HUES6 (cell line): ENCODE data around the gene CARD11.

ENCODE experiments used
- H3K27ac ChIP-seq: 2 replicates; pipeline ENCODE4 v1.7.0; 2013; ENCODE audit warnings: low read depth, mild to moderate bottlenecking, low read length, inconsistent platforms
- H3K27me3 ChIP-seq: 2 replicates; pipeline ENCODE4 v1.6.1; 2013; ENCODE audit warnings: low read length; ENCODE audit not compliant: control insufficient read depth, insufficient read depth
- H3K36me3 ChIP-seq: 2 replicates; pipeline ENCODE4 v1.6.1; 2013; ENCODE audit warnings: low read length; ENCODE audit not compliant: control insufficient read depth, insufficient read depth
- H3K4me1 ChIP-seq: 2 replicates; pipeline ENCODE4 v1.6.1; 2013; ENCODE audit warnings: low read length; ENCODE audit not compliant: control insufficient read depth, insufficient read depth
- H3K4me3 ChIP-seq: 2 replicates; pipeline ENCODE4 v1.5.1; 2013; ENCODE audit warnings: low read depth, low read length
- H3K9ac ChIP-seq: one replicate; pipeline ENCODE4 v1.6.1; 2013; ENCODE audit warnings: mild to moderate bottlenecking, low read length
- H3K9me3 ChIP-seq: 2 replicates; pipeline ENCODE4 v1.6.1; 2013; ENCODE audit warnings: low read depth, low read length; ENCODE audit not compliant: control insufficient read depth, insufficient read depth

CARD11 gene

GRCh38 chr7:2918406-2918805, 125.3 kb downstream of the CARD11 start:
- H3K36me3 ChIP-seq: peaks cover 27% of the 10 kb centered on the region
- H3K27ac ChIP-seq: no peak overlapping the region
- H3K27me3 ChIP-seq: no peaks in the 10 kb centered on the region
- no peaks in the 10 kb centered on the region for H3K9me3 ChIP-seq
- no peak overlapping the region for H3K4me3 ChIP-seq
- H3K4me1 ChIP-seq: no peaks in the 10 kb centered on the region
- no peak overlapping the region for H3K9ac ChIP-seq

- no peak overlapping the region for H3K4me3 ChIP-seq
- H3K4me1 ChIP-seq: no peaks in the 10 kb centered on the region
- H3K36me3 ChIP-seq: peaks cover 16% of the 10 kb centered on the region
- no peaks in the 10 kb centered on the region for H3K27me3 ChIP-seq
- no peaks in the 10 kb centered on the region for H3K9me3 ChIP-seq
- H3K9ac ChIP-seq: no peak overlapping the region
- no peak overlapping the region for H3K27ac ChIP-seq
These were observed 128.6 kb downstream of the CARD11 start for GRCh38 chr7:2915023-2915422.

GRCh38 chr7:2913760-2914387, 129.8 kb downstream of the CARD11 start:
- Histone ChIP-seq H3K4me1 (no peaks in the 10 kb centered on the region), H3K9ac (no peak overlapping the region), H3K27me3 (no peaks in the 10 kb centered on the region), H3K4me3 (no peak overlapping the region), H3K9me3 (no peaks in the 10 kb centered on the region), H3K27ac (no peak overlapping the region), H3K36me3 (peaks cover 8% of the 10 kb centered on the region)

GRCh38 chr7:2912684-2913439, 130.8 kb downstream of the CARD11 start:
- Histone ChIP-seq H3K27ac (no peak overlapping the region), H3K9me3 (no peaks in the 10 kb centered on the region), H3K36me3 (peaks cover 4% of the 10 kb centered on the region), H3K27me3 (no peaks in the 10 kb centered on the region), H3K9ac (no peak overlapping the region), H3K4me3 (no peak overlapping the region), H3K4me1 (no peaks in the 10 kb centered on the region)

GRCh38 chr7:2911466-2911865, 132.2 kb downstream of the CARD11 start:
- H3K27me3 ChIP-seq: no peaks in the 10 kb centered on the region
- peaks cover 4% of the 10 kb centered on the region for H3K36me3 ChIP-seq
- H3K4me3 ChIP-seq: no peak overlapping the region
- H3K9ac ChIP-seq: no peak overlapping the region
- no peak overlapping the region for H3K27ac ChIP-seq
- no peaks in the 10 kb centered on the region for H3K9me3 ChIP-seq
- no peaks in the 10 kb centered on the region for H3K4me1 ChIP-seq

- no peaks in the 10 kb centered on the region for H3K27me3 ChIP-seq
- no peaks in the 10 kb centered on the region for H3K4me1 ChIP-seq
- no peak overlapping the region for H3K9ac ChIP-seq
- no peak overlapping the region for H3K27ac ChIP-seq
- no peak overlapping the region for H3K4me3 ChIP-seq
- H3K36me3 ChIP-seq: peaks cover 10% of the 10 kb centered on the region; the same call in 1 of the 2 replicates
- no peaks in the 10 kb centered on the region for H3K9me3 ChIP-seq
These were observed 134.1 kb downstream of the CARD11 start for GRCh38 chr7:2909471-2910039.

- no peaks in the 10 kb centered on the region for H3K27me3 ChIP-seq
- H3K9me3 ChIP-seq: no peaks in the 10 kb centered on the region
- H3K4me1 ChIP-seq: no peaks in the 10 kb centered on the region
- no peak overlapping the region for H3K27ac ChIP-seq
- no peak overlapping the region for H3K4me3 ChIP-seq
- H3K36me3 ChIP-seq: peaks cover 10% of the 10 kb centered on the region; the same call in 1 of the 2 replicates
- H3K9ac ChIP-seq: no peak overlapping the region
These were observed 134.6 kb downstream of the CARD11 start for GRCh38 chr7:2909043-2909442.

- no peaks in the 10 kb centered on the region for H3K27me3 ChIP-seq
- no peaks in the 10 kb centered on the region for H3K9me3 ChIP-seq
- no peaks in the 10 kb centered on the region for H3K4me1 ChIP-seq
- no peak overlapping the region for H3K4me3 ChIP-seq
- H3K27ac ChIP-seq: no peak overlapping the region
- H3K36me3 ChIP-seq: peaks cover 10% of the 10 kb centered on the region; the same call in 1 of the 2 replicates
- no peak overlapping the region for H3K9ac ChIP-seq
These were observed 135.5 kb downstream of the CARD11 start for GRCh38 chr7:2908103-2908683.

- Histone ChIP-seq H3K4me3 (no peak overlapping the region), H3K27ac (no peak overlapping the region), H3K36me3 (peaks cover 10% of the 10 kb centered on the region; the same call in 1 of the 2 replicates), H3K4me1 (no peaks in the 10 kb centered on the region), H3K9ac (no peak overlapping the region), H3K27me3 (no peaks in the 10 kb centered on the region), H3K9me3 (no peaks in the 10 kb centered on the region)
These were observed 137.3 kb downstream of the CARD11 start for GRCh38 chr7:2906197-2906931.

- Histone ChIP-seq H3K4me3 (no peak overlapping the region), H3K4me1 (no peaks in the 10 kb centered on the region)
These were observed 138.2 kb downstream of the CARD11 start for GRCh38 chr7:2905500-2905899.

More at GRCh38 chr7:2905500-2905899, 138.2 kb downstream of the CARD11 start:
- Histone ChIP-seq H3K27me3 (no peaks in the 10 kb centered on the region), H3K9me3 (no peaks in the 10 kb centered on the region), H3K9ac (no peak overlapping the region), H3K27ac (no peak overlapping the region), H3K36me3 (peaks cover 10% of the 10 kb centered on the region; the same call in 1 of the 2 replicates)
